B cell (primary cell): ENCODE data around the gene SLC41A3.
"Not testable (repeated sequence)": the region's sequence is repeated elsewhere in the genome, so short reads cannot be mapped to it uniquely, and the experiment has no call there.

Experiments
- CTCF ChIP-seq: fragments of 200-600 bp; IDR thresholded peaks from one replicate; pipeline ENCODE4 v1.8.0; 2022; ENCODE audit warnings: antibody characterized with exemption, mild to moderate bottlenecking
- EZH2 ChIP-seq: IDR thresholded peaks from 2 replicates; pipeline ENCODE4 v1.6.1; 2012; ENCODE audit warnings: borderline replicate concordance, low read depth, mild to moderate bottlenecking, moderate library complexity, low read length; ENCODE audit not compliant: insufficient read depth, poor library complexity, severe bottlenecking

GRCh38 chr3:125984951-125985350 is 99.0 kb downstream of the SLC41A3 start:
- TF ChIP-seq EZH2, CTCF: not testable (repeated sequence)
